Panc1 (cell line): ENCODE results near the gene GRIP1. TPM values are rescaled to one million over a fixed set of nuclear protein-coding genes. Genes with fewer than 3 reads are reported as not detected.

Experiments used
- ATAC-seq: fragments of 200-7000 bp; cut with Tn5 transposase; 2 replicates; pipeline ENCODE4 v1.9.1; 2020; ENCODE audit warnings: mild to moderate bottlenecking, moderate library complexity
- BruUV-seq: library from RNA; stranded (reverse); fragments of 400-500 nt; replicated peaks from 2 replicates; lab custom pipeline; 2021; lab: Mats Ljungman, UMichigan
- CTCF ChIA-PET: fragments of 300-600 bp; sonication (Branson Sonifier 250); formaldehyde crosslinking; loops from one replicate; lab custom pipeline; 2022; ENCODE audit warnings: antibody characterized with exemption; lab: Charles Lee
- POLR2A ChIA-PET: fragments of 300-600 bp; sonication (Branson Sonifier 250); formaldehyde crosslinking; loops from one replicate; lab custom pipeline; 2022; ENCODE audit warnings: antibody characterized with exemption; lab: Charles Lee
- DNase-seq: peaks from one replicate; pipeline ENCODE4 v3.0.0-alpha.2; 2010; ENCODE audit warnings: low read depth, low spot score
- H3K27ac ChIP-seq: 2 replicates; pipeline ENCODE4 v1.5.1; 2011; ENCODE audit warnings: mild to moderate bottlenecking, low read length, inconsistent platforms
- H3K27me3 ChIP-seq: fragments of 200-500 bp; sonication (Bioruptor generic); 2 replicates; pipeline ENCODE4 v1.6.0; 2014; ENCODE audit warnings: low read length, inconsistent platforms; ENCODE audit not compliant: control insufficient read depth, insufficient read depth
- H3K36me3 ChIP-seq: fragments of 200-500 bp; sonication (Bioruptor generic); 2 replicates; pipeline ENCODE4 v1.5.1; 2014; ENCODE audit warnings: inconsistent platforms, mild to moderate bottlenecking, low read length, moderate library complexity; ENCODE audit not compliant: control insufficient read depth, insufficient read depth
- H3K4me1 ChIP-seq: 2 replicates; pipeline ENCODE4 v1.5.1; 2011; ENCODE audit warnings: inconsistent platforms, mild to moderate bottlenecking, low read length, moderate library complexity; ENCODE audit not compliant: control insufficient read depth, insufficient read depth
- H3K4me3 ChIP-seq, 2 experiments: 2 replicates each; pipeline ENCODE4 v1.5.1; 2011 to 2012; ENCODE audit warnings: low read depth in 2 of 2, low read length in 2 of 2, mild to moderate bottlenecking in 2 of 2, inconsistent platforms in 1 of 2, moderate library complexity in 1 of 2
- H3K9me3 ChIP-seq: fragments of 200-500 bp; sonication (Bioruptor generic); 2 replicates; pipeline ENCODE4 v1.5.1; 2014; ENCODE audit warnings: low read depth, mild to moderate bottlenecking, inconsistent platforms, low read length, moderate library complexity; ENCODE audit not compliant: control insufficient read depth, insufficient read depth
- POLR2AphosphoS5 ChIP-seq: IDR thresholded peaks from 2 replicates; pipeline ENCODE4 v1.6.1; 2012; ENCODE audit warnings: mild to moderate bottlenecking, low read depth, low read length, moderate library complexity
- SIN3A ChIP-seq: IDR thresholded peaks from 2 replicates; pipeline ENCODE4 v1.6.1; 2012; ENCODE audit warnings: low read depth, mild to moderate bottlenecking, low read length, moderate library complexity, borderline replicate concordance; ENCODE audit not compliant: insufficient read depth
- TCF7L2 ChIP-seq: IDR thresholded peaks from 2 replicates; pipeline ENCODE4 v1.6.1; 2011; ENCODE audit warnings: mild to moderate bottlenecking, low read depth, low read length, inconsistent platforms
- in situ Hi-C: cut with HindIII; loops from 2 replicates; pipeline ENCODE4 v1.10.0; 2016; ENCODE audit warnings: low sequenced_read_pairs, low pct_unique_long_range_greater_than_20kb
- intact Hi-C: fragments of 100-400 bp; cut with micrococcal nuclease; formaldehyde crosslinking; loops from one replicate; pipeline ENCODE4 v1.10.0; 2022; ENCODE audit not compliant: unreplicated experiment
- total RNA-seq: library from RNA; stranded (reverse); gene quantifications from one replicate; pipeline ENCODE4 v1.2.1, GENCODE V29; 2021; ENCODE audit not compliant: unreplicated experiment
- TF ChIP-seq, protein P1 (sequence below), 2 experiments: IDR thresholded peaks; 2 replicates each; pipeline ENCODE4 v1.6.1; 2011 to 2012; ENCODE audit warnings: low read depth in 2 of 2, control low read depth in 1 of 2, low read length in 1 of 2, mild to moderate bottlenecking in 1 of 2, moderate library complexity in 1 of 2; ENCODE audit not compliant: insufficient read depth in 1 of 2
- TF ChIP-seq, protein P2 (sequence below): fragments of 450-650 bp; IDR thresholded peaks from 2 replicates; pipeline ENCODE4 v1.5.1; 2017; ENCODE audit warnings: mild to moderate bottlenecking

The GRIP1 gene
- total RNA-seq, 1 experiment from 2014 or later = 9.2 TPM

DNA sequence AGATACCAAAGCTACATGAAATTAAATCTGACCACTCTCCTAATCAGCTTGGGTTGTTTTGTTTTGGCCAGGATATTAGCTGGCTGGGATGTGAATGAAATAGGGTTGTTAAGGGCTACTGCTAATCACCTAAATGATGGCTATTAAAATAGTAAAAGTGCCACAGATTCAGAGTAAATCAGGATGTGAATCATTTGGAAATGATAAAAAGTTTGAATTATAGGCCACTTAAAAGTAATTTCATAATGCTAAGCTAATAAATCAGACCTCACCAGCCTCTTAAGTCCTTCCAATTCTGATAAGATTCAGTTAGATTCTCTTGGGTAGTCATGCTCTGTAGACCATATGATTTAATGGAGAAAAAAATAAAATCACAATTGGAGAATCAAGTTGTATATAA is 364.6 kb downstream of the GRIP1 start:
- ChIA-PET POLR2A (interaction anchor here (1.2 kb wide), 1 partner anchor 12 kb away, joined by 6 read pairs; the partner anchor contains the start of gene HELB), CTCF (no interaction called here)
- DNase-seq = no peak
- Histone ChIP-seq H3K27me3 (no peaks in the 10 kb centered on the region), H3K36me3 (no peaks in the 10 kb centered on the region), H3K27ac (no peak overlapping the region), H3K4me1 (no peaks in the 10 kb centered on the region), H3K9me3 (no peaks in the 10 kb centered on the region), H3K4me3 (no peak overlapping the region)
- no peak for TF ChIP-seq SIN3A
- TF ChIP-seq TCF7L2 = no peak
- TF ChIP-seq, protein P1, sequence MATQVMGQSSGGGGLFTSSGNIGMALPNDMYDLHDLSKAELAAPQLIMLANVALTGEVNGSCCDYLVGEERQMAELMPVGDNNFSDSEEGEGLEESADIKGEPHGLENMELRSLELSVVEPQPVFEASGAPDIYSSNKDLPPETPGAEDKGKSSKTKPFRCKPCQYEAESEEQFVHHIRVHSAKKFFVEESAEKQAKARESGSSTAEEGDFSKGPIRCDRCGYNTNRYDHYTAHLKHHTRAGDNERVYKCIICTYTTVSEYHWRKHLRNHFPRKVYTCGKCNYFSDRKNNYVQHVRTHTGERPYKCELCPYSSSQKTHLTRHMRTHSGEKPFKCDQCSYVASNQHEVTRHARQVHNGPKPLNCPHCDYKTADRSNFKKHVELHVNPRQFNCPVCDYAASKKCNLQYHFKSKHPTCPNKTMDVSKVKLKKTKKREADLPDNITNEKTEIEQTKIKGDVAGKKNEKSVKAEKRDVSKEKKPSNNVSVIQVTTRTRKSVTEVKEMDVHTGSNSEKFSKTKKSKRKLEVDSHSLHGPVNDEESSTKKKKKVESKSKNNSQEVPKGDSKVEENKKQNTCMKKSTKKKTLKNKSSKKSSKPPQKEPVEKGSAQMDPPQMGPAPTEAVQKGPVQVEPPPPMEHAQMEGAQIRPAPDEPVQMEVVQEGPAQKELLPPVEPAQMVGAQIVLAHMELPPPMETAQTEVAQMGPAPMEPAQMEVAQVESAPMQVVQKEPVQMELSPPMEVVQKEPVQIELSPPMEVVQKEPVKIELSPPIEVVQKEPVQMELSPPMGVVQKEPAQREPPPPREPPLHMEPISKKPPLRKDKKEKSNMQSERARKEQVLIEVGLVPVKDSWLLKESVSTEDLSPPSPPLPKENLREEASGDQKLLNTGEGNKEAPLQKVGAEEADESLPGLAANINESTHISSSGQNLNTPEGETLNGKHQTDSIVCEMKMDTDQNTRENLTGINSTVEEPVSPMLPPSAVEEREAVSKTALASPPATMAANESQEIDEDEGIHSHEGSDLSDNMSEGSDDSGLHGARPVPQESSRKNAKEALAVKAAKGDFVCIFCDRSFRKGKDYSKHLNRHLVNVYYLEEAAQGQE (IDR thresholded peaks at IDR 0.05; ENCODE audit: insufficient read depth in 1 of 2, low read depth in 2 of 2, low read length in 1 of 2) = no peak
- TF ChIP-seq POLR2AphosphoS5 = no peak
- TF ChIP-seq, protein P2, sequence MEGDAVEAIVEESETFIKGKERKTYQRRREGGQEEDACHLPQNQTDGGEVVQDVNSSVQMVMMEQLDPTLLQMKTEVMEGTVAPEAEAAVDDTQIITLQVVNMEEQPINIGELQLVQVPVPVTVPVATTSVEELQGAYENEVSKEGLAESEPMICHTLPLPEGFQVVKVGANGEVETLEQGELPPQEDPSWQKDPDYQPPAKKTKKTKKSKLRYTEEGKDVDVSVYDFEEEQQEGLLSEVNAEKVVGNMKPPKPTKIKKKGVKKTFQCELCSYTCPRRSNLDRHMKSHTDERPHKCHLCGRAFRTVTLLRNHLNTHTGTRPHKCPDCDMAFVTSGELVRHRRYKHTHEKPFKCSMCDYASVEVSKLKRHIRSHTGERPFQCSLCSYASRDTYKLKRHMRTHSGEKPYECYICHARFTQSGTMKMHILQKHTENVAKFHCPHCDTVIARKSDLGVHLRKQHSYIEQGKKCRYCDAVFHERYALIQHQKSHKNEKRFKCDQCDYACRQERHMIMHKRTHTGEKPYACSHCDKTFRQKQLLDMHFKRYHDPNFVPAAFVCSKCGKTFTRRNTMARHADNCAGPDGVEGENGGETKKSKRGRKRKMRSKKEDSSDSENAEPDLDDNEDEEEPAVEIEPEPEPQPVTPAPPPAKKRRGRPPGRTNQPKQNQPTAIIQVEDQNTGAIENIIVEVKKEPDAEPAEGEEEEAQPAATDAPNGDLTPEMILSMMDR = no peak
- ATAC-seq = no peak
- no TSS peak for BruUV-seq
- intact Hi-C loops (no loop called here), in situ Hi-C loops (no loop called here)

DNA sequence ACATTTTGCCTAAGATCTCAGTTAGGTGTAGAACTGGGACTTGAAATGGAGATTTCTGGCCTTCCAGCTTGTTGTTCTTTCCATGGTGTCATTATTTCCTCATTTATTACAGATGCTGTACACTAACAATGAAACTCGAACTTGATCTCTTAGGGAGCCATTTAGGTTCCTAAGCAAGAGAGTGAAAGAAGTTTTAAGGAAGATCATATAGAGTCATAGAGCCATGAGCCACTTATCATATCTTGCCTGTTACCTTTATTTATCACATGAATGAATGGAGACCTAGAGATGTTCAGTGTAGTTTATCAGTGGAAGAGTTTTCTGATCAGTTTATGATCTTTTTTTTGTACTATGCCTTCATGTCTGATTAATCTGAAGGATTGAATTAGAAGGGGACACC is 366.7 kb downstream of the GRIP1 start:
- no TSS peak for BruUV-seq

More for the DNA sequence above, 366.7 kb downstream of the GRIP1 start:
- no peaks in the 10 kb centered on the region for H3K9me3 ChIP-seq
- H3K27me3 ChIP-seq = no peaks in the 10 kb centered on the region
- ATAC-seq = no peak
- ChIA-PET CTCF (no interaction called here), POLR2A (no interaction called here)
- intact Hi-C loops (no loop called here), in situ Hi-C loops (no loop called here)
- no peak for DNase-seq
- TF ChIP-seq, protein P2 = no peak
- TF ChIP-seq POLR2AphosphoS5 (no peak), TCF7L2 (no peak), SIN3A (no peak)
- TF ChIP-seq, protein P1 (IDR thresholded peaks at IDR 0.05; ENCODE audit: insufficient read depth in 1 of 2, low read depth in 2 of 2, low read length in 1 of 2) = no peak
- H3K27ac ChIP-seq = no peak overlapping the region
- H3K4me3 ChIP-seq = no peak overlapping the region
- no peaks in the 10 kb centered on the region for H3K36me3 ChIP-seq
- no peaks in the 10 kb centered on the region for H3K4me1 ChIP-seq
